T-cell (primary cell): ENCODE measurements around the gene ACOX2. TPM values are rescaled to one million over a fixed set of nuclear protein-coding genes. Genes with fewer than 3 reads are reported as not detected.

ENCODE experiments used
- ATAC-seq, 4 experiments: fragments of 200-7000 bp in 3 of 4; fragments of 150-1000 bp in 1 of 4; cut with Tn5 transposase; replicated peaks in 1 of 4; 1 replicate in 3 of 4; 2 replicates in 1 of 4; pipeline ENCODE4 v1.10.0; 2021; ENCODE audit warnings: moderate library complexity in 3 of 4, mild to moderate bottlenecking in 2 of 4, moderate number of reproducible peaks in 1 of 4
- CTCF ChIA-PET, 2 donors: fragments of 300-600 bp; sonication (Branson Sonifier 250); formaldehyde crosslinking; loops; one replicate each; lab custom pipeline; 2022; ENCODE audit warnings: antibody characterized with exemption in 2 of 2; lab: Charles Lee
- POLR2A ChIA-PET, 2 donors: fragments of 300-600 bp; sonication (Branson Sonifier 250); formaldehyde crosslinking; loops; one replicate each; lab custom pipeline; 2022; ENCODE audit warnings: antibody characterized with exemption in 2 of 2; lab: Charles Lee
- DNase-seq, 35 experiments: peaks; one replicate each; pipeline versions ENCODE4 v3.0.0 to v3.0.0-alpha.2; 2013 to 2023
- H3K27ac ChIP-seq: one replicate; pipeline ENCODE4 v1.5.1; 2013; ENCODE audit warnings: low read length
- H3K27me3 ChIP-seq, 2 experiments: replicated peaks in 1 of 2; 1 replicate in 1 of 2; 2 replicates in 1 of 2; pipeline versions ENCODE4 v1.6.1 to v1.7.0; 2013; ENCODE audit warnings: low read length in 1 of 2, mixed read lengths in 1 of 2; ENCODE audit not compliant: control insufficient read depth in 2 of 2, insufficient read depth in 2 of 2; ENCODE audit errors: extremely low read depth in 1 of 2
- H3K36me3 ChIP-seq, 2 donors: 1 replicate in 1 of 2; 2 replicates in 1 of 2; pipeline versions ENCODE4 v1.6.1 to v1.7.0; 2013; ENCODE audit warnings: low read length in 1 of 2; ENCODE audit not compliant: control insufficient read depth in 2 of 2, insufficient read depth in 1 of 2; ENCODE audit errors: extremely low read depth in 1 of 2
- H3K4me1 ChIP-seq, 2 experiments: 1 replicate in 1 of 2; 2 replicates in 1 of 2; pipeline versions ENCODE4 v1.6.1 to v1.7.0; 2013; ENCODE audit warnings: low read length in 2 of 2, mixed read lengths in 1 of 2; ENCODE audit not compliant: insufficient read depth in 2 of 2, control insufficient read depth in 1 of 2; ENCODE audit errors: extremely low read depth in 1 of 2
- H3K4me3 ChIP-seq, 2 donors: 1 replicate in 1 of 2; 2 replicates in 1 of 2; pipeline versions ENCODE4 v1.5.1 to v1.7.0; 2013; ENCODE audit warnings: mild to moderate bottlenecking in 2 of 2, low read length in 1 of 2, moderate library complexity in 1 of 2; ENCODE audit not compliant: control insufficient read depth in 1 of 2; ENCODE audit errors: extremely low read depth in 1 of 2
- H3K9me3 ChIP-seq: 2 replicates; pipeline ENCODE4 v1.7.0; 2013
- H3K27ac Mint-ChIP-seq, 2 donors: one replicate each; pipeline ENCODE4 v1.8.0; 2020 to 2021; ENCODE audit warnings: mild to moderate bottlenecking in 2 of 2, mixed read lengths in 2 of 2
- H3K27me3 Mint-ChIP-seq, 2 donors: one replicate each; pipeline ENCODE4 v1.8.0; 2021 to 2022; ENCODE audit warnings: mixed read lengths in 2 of 2
- H3K36me3 Mint-ChIP-seq: one replicate; pipeline ENCODE4 v1.8.0; 2021; ENCODE audit warnings: mixed read lengths
- H3K4me1 Mint-ChIP-seq, 3 donors: one replicate each; pipeline ENCODE4 v1.8.0; 2020 to 2022; ENCODE audit warnings: mixed read lengths in 3 of 3, mild to moderate bottlenecking in 1 of 3
- H3K4me3 Mint-ChIP-seq, 3 donors: one replicate each; pipeline ENCODE4 v1.8.0; 2020 to 2022; ENCODE audit warnings: mild to moderate bottlenecking in 3 of 3, mixed read lengths in 3 of 3, moderate library complexity in 3 of 3
- H3K9me3 Mint-ChIP-seq, 3 donors: one replicate each; pipeline ENCODE4 v1.8.0; 2020 to 2022; ENCODE audit warnings: mixed read lengths in 3 of 3
- WGBS: methylation state at CpG from one replicate; pipeline ENCODE4 v1.1.5; 2013; ENCODE audit warnings: missing lambda C conversion rate; ENCODE audit not compliant: insufficient coverage; 5-methylcytosine and 5-hydroxymethylcytosine counted together
- total RNA-seq, 35 experiments: library from RNA in 6 of 35; stranded (reverse) in 6 of 35; fragments of 120-200 nt in 1 of 35; gene quantifications; one replicate each; pipeline versions ENCODE4 v1.2.1 to v1.2.4 and lab custom pipeline; 2013 to 2026

The ACOX2 gene
- total RNA-seq, 5 donors from 2014 or later (not counting 1 experiment from before 2014, with no cell fraction given) = 0.23 TPM; not detected in 4

- no peaks in the 10 kb centered on the region for H3K9me3 Mint-ChIP-seq
- CTCF ChIA-PET = interaction anchor here (0.5 to 2.0 kb wide), 18 partner anchors 9 to 1674 kb away, joined by 3 to 8 read pairs (median 4); partner anchors contain the start of genes HTD2 (in 1 of the 2), KCTD6 (in 1 of the 2) and RPP14 (in 1 of the 2)
- Histone ChIP-seq H3K4me1 (peaks cover 0 to 5% of the 10 kb centered on the region in 2 experiments), H3K27ac (no peak overlapping the region), H3K36me3 (no peaks in the 10 kb centered on the region), H3K4me3 (no peak overlapping the region), H3K9me3 (no peaks in the 10 kb centered on the region), H3K27me3 (peaks cover 0 to 9% of the 10 kb centered on the region in 2 experiments)
- H3K27me3 Mint-ChIP-seq = peaks cover 0 to 7% of the 10 kb centered on the region in 2 donors
- WGBS = 36% methylated on average over 12 of the region's 17 CpGs
- ATAC-seq = peak in 3 of 4 experiments; percentile 26 to 60 (median 48)
- H3K4me3 Mint-ChIP-seq = peak overlapping the region; percentile 17 to 49 (median 44)
- DNase-seq = peak in 32 of 35 experiments; percentile 19 to 74 (median 51)
- POLR2A ChIA-PET = interaction anchor here in 1 of 2 donors (0.6 kb wide), 1 partner anchor 25 kb away, joined by 3 read pairs; no protein-coding TSS in a partner anchor
- H3K27ac Mint-ChIP-seq = no peak overlapping the region
- peaks cover 6 to 9% (median 6%) of the 10 kb centered on the region in 3 donors for H3K4me1 Mint-ChIP-seq
- no peaks in the 10 kb centered on the region for H3K36me3 Mint-ChIP-seq
These were observed 31.7 kb upstream of the ACOX2 start for GRCh38 chr3:58568572-58569286.

- POLR2A ChIA-PET = no interaction called here
- no peaks in the 10 kb centered on the region for H3K36me3 Mint-ChIP-seq
- ATAC-seq (no peak), DNase-seq (no peak)
- Histone ChIP-seq H3K9me3 (no peaks in the 10 kb centered on the region), H3K4me1 (peaks cover 0 to 5% of the 10 kb centered on the region in 2 experiments), H3K27me3 (peaks cover 0 to 14% of the 10 kb centered on the region in 2 experiments), H3K27ac (no peak overlapping the region), H3K36me3 (no peaks in the 10 kb centered on the region), H3K4me3 (no peak overlapping the region)
- peaks cover 6 to 9% (median 6%) of the 10 kb centered on the region in 3 donors for H3K4me1 Mint-ChIP-seq
- CTCF ChIA-PET = interaction anchor here (0.5 to 2.0 kb wide), 5 partner anchors 8 to 464 kb away, joined by 3 to 6 read pairs (median 3); no protein-coding TSS in a partner anchor
- no peak overlapping the region for H3K4me3 Mint-ChIP-seq
- no CpG with 5 or more reads among the region's 7 CpGs for WGBS
- no peak overlapping the region for H3K27ac Mint-ChIP-seq
- H3K27me3 Mint-ChIP-seq = peaks cover 0 to 7% of the 10 kb centered on the region in 2 donors
- H3K9me3 Mint-ChIP-seq = no peaks in the 10 kb centered on the region
These were observed 30.2 kb upstream of the ACOX2 start for GRCh38 chr3:58567251-58567515.

DNA sequence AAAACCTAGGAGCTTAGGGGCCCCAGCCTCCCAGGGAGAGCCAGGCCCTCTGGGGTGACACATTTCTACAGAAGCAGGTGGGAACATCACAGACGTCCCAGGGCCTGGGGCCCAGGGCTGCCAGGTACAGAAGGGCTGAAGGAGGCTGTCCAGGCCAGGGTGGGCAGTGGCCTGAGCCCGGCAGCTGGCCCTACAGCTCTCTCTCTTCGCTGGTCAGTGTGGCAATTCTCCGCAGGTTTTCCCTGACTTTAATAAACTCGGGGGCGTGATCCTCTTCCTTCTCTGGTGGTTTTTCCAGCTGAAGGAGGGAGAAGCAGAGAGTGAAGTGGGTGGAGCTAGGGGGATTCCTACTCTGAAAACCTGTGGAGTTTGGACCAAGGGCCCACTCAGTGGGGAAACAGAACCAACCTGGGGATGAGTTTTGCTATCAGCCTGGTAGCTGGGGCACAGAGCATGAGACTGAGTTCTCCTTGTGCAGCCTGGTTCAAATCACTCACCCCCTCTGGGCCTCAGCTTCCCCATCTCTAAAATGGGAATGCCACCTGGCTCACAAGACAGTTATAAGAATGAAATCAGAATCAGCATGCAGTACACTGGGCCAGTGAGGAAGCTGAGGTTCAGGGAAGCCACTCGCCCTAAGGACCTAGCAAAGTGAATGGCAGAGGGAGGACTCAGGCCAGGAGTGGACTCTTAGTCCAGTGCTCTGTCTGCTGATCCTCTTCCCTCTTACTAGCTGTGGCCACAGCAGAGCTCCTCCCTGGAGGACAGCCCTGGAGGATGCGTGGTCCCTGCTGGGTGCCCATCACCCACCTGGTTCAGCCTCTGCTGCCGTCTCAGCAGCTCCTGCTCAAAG, 29.6 kb upstream of the ACOX2 start:
- 75% methylated on average over 6 of the region's 9 CpGs for WGBS
- no peak for DNase-seq
- H3K4me1 ChIP-seq = peaks cover 0 to 5% of the 10 kb centered on the region in 2 experiments
- H3K9me3 Mint-ChIP-seq = no peaks in the 10 kb centered on the region
- H3K36me3 Mint-ChIP-seq = no peaks in the 10 kb centered on the region
- CTCF ChIA-PET = interaction anchor here in 1 of 2 donors (0.5 to 1.0 kb wide), 4 partner anchors 61 to 464 kb away, joined by 3 read pairs; no protein-coding TSS in a partner anchor
- H3K27ac ChIP-seq = no peak overlapping the region
- no peak overlapping the region for H3K4me3 Mint-ChIP-seq
- peaks cover 0 to 7% of the 10 kb centered on the region in 2 donors for H3K27me3 Mint-ChIP-seq
- POLR2A ChIA-PET = interaction anchor here in 1 of 2 donors (0.7 kb wide), 1 partner anchor 9 kb away, joined by 3 read pairs; no protein-coding TSS in a partner anchor
- no peaks in the 10 kb centered on the region for H3K9me3 ChIP-seq
- H3K27me3 ChIP-seq = peaks cover 0 to 14% of the 10 kb centered on the region in 2 experiments
- no peak overlapping the region for H3K27ac Mint-ChIP-seq
- no peaks in the 10 kb centered on the region for H3K36me3 ChIP-seq
- H3K4me1 Mint-ChIP-seq = peaks cover 6 to 9% (median 6%) of the 10 kb centered on the region in 3 donors
- H3K4me3 ChIP-seq = no peak overlapping the region
- ATAC-seq = peak in 1 of 4 experiments; percentile 29

DNA sequence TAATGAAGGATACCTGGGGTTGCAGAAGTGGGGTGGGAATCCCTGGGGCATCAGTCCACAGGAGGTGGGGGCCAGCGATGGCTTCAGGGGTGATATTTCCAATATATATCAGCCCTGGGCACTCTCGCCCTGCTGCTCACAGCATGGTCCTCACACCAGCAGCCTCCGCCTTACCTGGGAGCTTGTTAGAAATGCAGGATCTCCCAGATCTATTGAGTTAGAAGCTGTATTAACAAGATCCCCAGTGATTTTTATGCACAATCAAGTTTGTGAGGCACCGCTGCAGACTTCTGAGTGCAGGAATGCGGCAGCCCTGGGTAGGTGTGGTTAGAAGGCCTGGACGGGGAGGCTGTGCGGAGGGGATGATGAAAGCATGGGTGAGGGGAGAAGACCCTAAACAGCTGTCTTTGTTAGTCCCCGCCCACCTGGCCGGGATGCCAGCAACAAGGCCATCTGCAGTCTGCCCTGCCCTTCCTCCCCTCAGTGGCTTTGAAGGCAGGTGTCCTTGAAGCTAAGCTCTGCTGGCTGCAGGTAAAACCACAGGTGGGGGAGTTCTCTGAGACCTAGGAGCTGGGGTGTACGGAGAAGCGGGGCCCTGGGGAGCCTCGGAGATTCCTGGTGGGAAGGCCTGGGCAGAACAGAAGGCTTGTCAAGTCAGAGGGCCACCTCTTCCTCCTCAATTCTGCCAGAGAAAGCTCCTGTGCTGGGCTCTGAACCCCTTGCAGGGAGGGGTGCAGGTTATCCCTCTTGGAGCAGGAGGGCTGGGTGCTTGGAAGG, 28.8 kb upstream of the ACOX2 start:
- WGBS = 50% methylated on average over 5 of the region's 12 CpGs

GRCh38 chr3:58564456-58565160, 27.6 kb upstream of the ACOX2 start:
- DNase-seq (no peak), ATAC-seq (no peak)
- Histone ChIP-seq H3K4me3 (no peak overlapping the region), H3K36me3 (no peaks in the 10 kb centered on the region), H3K27me3 (peaks cover 0 to 14% of the 10 kb centered on the region in 2 experiments), H3K9me3 (no peaks in the 10 kb centered on the region), H3K27ac (no peak overlapping the region), H3K4me1 (peaks cover 0 to 5% of the 10 kb centered on the region in 2 experiments)
- Mint-ChIP-seq H3K4me3 (no peak overlapping the region), H3K27me3 (peaks cover 0 to 7% of the 10 kb centered on the region in 2 donors), H3K4me1 (peaks cover 6 to 9% (median 6%) of the 10 kb centered on the region in 3 donors), H3K9me3 (no peaks in the 10 kb centered on the region), H3K36me3 (no peaks in the 10 kb centered on the region), H3K27ac (no peak overlapping the region)
- ChIA-PET POLR2A (no interaction called here), CTCF (no interaction called here)
- WGBS = 87% methylated on average over 8 of the region's 13 CpGs

More for the DNA sequence above, 28.8 kb upstream of the ACOX2 start:
- CTCF ChIA-PET = interaction anchor here in 1 of 2 donors (1.0 kb wide), 1 partner anchor 117 kb away, joined by 3 read pairs; no protein-coding TSS in a partner anchor
- DNase-seq (no peak), ATAC-seq (no peak)
- Histone ChIP-seq H3K4me1 (peaks cover 0 to 5% of the 10 kb centered on the region in 2 experiments), H3K9me3 (no peaks in the 10 kb centered on the region), H3K36me3 (no peaks in the 10 kb centered on the region), H3K4me3 (no peak overlapping the region), H3K27ac (no peak overlapping the region), H3K27me3 (peaks cover 0 to 14% of the 10 kb centered on the region in 2 experiments)
- Mint-ChIP-seq H3K36me3 (no peaks in the 10 kb centered on the region), H3K27ac (no peak overlapping the region), H3K9me3 (no peaks in the 10 kb centered on the region), H3K27me3 (peaks cover 0 to 7% of the 10 kb centered on the region in 2 donors), H3K4me1 (peaks cover 6 to 9% (median 6%) of the 10 kb centered on the region in 3 donors), H3K4me3 (no peak overlapping the region)
- POLR2A ChIA-PET = interaction anchor here in 1 of 2 donors (0.7 kb wide), 1 partner anchor 8 kb away, joined by 3 read pairs; no protein-coding TSS in a partner anchor
